GM12872 (cell line): ENCODE data around the gene FBXW5.

ENCODE experiments used
- CTCF ChIP-seq: IDR thresholded peaks from 3 replicates; pipeline ENCODE4 v1.5.1; 2011; ENCODE audit warnings: low read depth, mild to moderate bottlenecking, low read length, moderate library complexity; ENCODE audit not compliant: insufficient read depth

The FBXW5 gene

DNA sequence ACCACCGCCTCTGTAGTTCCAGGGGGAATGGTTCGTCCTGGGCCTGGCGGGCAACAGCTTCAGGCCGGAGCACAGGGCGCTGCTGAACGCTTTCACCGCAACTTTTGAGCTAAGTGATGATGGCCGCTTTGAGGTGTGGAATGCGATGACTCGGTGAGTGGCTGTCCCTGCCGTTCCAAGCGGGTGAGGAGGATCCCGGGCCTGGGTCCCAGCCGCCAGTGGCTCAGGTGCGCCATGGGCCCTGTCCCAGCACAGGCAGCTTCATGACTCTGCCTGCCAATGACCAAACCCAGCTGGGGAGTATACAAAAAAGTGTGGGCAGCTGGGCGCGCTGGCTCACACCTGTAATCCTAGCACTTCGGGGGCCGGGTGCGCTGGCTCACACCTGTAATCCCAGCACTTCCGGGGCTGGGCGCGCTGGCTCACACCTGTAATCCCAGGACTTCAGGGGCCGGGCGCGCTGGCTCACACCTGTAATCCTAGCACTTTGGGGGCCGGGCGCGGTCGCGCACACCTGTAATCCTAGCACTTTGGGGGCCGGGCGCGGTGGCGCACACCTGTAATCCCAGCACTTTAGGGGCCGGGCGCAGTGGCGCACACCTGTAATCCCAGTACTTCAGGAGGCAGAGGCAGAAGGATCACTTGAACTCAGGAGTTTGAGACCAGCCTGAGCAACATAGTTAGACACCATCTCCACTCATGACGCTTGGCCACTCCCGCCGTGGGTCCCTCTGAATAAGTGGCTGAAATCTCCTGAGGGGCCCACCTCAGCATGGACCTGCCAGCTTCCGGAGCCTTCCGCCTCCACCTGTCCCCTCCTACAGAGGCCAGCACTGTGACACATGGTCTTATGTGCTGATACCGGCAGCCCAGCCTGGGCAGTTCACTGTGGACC is 8.6 kb upstream of the FBXW5 start:
- no peak for TF ChIP-seq CTCF

GRCh38 chr9:136952321-136952850 is 7.8 kb upstream of the FBXW5 start:
- TF ChIP-seq CTCF, result no peak

GRCh38 chr9:136951541-136952320 is 7.2 kb upstream of the FBXW5 start, which contains the start of gene LCN12:
TSS of gene LCN12 (plus strand) at chr9:136952273. CDS start at chr9:136952328, 55 bp downstream.
- TF ChIP-seq CTCF, result no peak

DNA sequence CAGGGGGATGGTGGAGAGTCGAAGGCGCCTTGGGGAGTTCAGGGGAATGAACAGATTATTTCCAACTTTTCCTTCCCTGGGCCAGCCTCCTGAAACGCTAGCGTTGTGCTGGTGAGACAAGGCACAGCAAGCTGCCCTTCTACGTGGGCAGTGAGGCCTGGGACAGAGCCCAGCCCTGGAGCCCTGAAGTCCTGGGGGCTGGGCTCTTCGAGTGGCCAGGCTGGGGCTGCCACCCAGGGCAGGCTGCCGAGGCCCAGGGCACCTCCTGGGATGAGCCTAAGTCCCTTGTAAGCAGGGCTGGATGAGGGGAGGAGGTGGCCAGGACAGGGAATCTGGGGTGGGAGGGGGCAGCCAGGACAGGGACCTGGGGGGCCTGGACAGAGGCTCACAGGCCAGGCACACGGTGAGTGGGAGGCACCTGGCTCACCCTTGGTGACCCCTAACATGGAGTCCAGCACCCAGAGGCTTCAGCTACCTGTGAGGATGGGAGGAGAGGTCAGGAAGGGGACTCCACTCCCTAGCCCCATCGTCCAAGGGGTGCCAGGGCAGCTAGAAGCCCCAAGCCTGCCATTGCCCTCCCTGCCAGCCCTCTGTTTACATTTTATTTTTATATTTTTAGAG is 6.2 kb upstream of the FBXW5 start:
- no peak for TF ChIP-seq CTCF

DNA sequence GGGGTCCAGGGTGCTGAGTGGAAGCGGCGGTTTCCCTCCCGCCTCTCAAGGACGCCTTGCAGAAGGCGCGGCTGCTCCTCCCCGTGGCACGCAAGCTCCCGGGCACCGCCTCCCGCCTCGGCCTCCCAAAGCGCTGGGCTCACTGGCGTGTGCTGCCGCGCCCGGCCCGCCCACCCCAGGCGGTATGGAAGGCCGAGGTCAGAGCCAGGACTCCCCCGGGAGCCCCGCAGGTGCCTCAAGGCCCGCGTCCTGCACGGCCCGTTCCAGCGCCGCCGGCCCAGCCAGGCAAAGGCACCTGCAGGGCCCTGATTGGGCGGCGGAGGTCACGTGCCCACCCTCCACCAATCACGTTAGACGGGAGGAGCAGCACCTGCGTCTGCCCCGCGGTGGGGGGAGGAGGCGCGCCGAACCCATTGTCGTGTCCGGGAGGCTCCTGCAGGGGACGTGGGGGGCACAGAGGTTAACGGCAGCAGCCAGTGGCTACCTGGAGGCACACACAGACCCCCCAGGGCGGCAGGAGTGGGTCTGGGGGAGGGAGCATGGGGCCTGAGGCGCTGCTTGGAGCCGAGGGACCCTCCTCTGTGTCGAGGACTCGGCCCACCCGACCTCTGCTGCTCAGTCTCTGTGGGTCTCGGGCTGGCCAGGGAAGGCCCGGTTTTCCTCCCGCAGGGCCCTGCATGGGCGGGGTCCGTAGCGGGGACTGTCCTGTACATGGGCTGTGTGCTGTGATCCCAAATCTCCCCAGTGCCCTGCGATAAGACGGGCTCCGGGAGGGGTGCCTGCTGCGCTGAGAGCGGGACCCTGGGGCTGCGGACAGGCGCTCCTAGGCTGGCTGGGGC is 5.5 kb upstream of the FBXW5 start:
- TF ChIP-seq CTCF, result peak; percentile 49

- no peak for TF ChIP-seq CTCF
Observed at GRCh38 chr9:136949239-136949816, 4.8 kb upstream of the FBXW5 start.
